ENCODE data around the gene VPS52.
"Not testable (repeated sequence)": the region's sequence is repeated elsewhere in the genome, so short reads cannot be mapped to it uniquely, and the experiment has no call there.

Gene VPS52

DNA sequence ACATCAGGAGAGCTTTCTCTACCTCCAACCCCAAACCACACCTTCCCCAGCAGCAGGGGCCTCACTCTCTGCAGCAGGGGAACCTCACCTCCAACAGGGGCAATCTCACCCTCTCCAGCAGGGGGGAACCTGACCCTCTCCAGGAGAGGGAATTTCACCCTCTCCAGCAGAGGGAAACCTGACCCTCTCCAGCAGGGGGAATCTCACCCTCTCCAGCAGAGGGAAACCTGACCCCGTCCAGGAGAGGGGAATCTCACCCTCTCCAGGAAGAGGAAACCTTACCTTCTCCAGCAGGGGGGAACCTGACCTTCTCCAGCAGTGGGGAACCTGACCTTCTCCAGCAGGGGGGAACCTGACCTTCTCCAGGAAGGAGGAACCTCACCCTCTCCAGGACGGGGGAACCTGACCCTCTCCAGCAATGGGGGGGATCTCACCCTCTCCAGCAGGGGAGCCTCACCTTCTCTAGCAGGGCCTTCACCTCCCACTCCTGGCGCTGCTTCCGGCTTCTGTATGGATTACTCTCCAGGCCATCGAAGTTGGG, 8.4 kb upstream of the VPS52 start:
- DNase-seq = no peak

DNA sequence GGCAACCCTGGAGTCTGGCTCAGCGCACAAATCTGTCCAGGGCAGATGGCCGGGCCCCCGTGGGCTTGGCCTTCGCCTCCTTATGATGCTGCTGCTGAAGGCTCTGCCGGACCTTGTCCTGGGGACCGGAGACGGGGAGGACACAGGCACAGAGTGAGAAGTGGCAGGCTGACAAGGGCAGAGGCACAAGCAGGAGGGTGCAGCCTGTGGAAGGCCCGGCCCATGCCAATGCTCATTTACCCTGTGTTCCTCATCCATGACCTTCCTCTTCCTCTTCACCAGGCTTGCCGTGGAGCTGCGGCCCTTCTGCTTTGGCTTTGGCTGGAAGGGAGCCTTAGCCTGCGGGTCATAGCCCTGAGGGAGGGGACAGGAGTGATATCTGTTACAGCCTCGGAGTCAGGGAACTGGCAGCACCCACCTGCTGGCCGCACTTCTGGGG, 7.6 kb upstream of the VPS52 start:
- DNase-seq = no peak

DNA sequence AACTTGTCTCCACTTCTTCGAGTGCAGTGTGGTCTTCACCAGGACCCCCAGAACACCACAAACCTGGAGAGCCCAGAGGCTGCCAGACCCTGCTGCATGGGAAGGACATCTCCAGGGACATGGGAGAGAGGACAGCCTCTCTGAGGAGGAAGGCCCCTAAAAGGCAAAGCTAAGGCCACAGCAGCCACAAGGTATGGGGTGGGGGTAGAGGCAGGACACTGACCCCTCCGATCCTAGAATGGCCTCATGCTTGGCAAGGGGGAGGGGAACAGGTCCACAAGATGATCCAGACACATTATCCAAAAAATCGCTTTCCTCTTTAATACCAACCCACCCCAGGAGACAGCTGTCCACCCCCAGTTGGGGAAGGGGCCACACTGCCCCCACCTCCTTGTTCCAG, 7.1 kb upstream of the VPS52 start:
- no peak for DNase-seq

DNA sequence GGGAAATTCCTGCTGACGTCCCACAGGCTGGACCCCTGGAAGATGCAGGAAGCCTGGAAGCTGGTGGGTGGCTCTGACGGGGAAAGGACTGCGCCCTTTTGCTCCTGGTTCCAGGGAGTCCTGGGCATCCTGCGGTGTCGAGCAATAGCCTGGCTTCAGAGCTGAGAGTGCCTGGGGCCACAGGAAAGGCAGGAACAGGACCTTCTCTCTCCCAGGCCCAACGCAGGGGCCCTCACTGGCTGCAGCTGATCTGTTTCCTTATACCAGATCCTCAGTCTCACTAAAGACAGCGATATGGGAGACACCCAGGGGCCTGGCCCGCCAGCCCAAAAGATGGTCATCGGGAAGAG, 6.7 kb upstream of the VPS52 start:
- no peak for DNase-seq

DNA sequence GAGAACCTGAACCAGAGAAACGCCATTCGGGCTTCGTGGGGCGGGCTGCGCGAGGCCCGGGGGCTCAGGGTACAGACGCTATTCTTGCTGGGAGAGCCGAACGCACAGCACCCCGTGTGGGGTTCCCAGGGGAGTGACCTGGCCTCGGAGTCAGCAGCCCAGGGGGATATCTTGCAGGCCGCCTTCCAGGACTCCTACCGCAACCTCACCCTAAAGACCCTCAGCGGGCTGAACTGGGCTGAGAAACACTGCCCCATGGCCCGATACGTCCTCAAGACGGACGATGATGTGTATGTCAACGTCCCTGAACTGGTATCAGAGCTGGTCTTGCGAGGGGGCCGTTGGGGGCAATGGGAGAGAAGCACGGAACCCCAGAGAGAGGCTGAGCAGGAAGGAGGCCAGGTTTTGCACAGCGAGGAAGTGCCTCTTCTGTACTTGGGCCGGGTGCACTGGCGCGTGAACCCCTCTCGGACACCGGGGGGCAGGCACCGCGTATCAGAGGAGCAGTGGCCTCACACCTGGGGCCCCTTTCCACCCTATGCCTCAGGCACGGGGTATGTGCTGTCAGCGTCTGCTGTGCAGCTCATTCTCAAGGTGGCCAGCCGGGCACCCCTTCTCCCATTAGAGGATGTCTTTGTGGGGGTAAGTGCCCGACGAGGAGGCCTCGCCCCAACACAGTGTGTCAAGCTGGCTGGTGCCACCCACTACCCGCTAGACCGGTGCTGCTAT, 6.2 kb upstream of the VPS52 start:
- no peak for DNase-seq

DNA sequence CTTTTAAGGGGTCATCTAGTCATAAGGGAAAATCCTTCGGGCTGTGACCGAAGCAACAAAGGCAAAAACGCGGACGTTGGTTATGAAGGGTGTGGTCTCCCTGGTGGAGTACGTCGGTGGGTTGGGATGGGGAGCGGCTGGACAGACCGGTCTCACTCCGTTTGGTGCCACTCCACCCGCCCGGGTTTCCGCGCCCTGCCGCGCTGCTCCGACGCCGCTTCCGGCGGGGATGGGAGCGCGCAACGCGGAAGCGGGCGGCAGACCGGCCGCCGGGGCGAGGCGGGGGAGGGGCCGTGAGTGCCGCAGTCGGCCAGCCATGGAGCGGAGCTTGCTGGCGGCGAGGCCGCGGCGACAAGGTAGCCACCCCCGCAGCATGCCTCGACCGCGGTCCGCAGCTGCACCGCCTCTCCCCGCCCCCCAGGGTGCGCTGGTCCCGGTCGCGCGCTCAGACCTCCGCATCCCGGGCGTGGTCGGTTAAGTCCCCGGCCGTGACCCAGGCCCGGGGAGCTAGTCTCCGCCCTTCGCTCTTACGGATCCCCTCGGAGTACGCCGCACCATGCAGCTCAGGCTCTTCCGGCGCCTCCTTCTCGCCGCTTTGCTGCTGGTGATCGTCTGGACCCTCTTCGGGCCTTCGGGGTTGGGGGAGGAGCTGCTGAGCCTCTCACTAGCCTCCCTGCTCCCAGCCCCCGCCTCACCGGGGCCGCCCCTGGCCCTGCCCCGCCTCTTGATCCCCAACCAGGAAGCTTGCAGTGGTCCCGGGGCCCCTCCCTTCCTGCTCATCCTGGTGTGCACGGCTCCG, 5.4 kb upstream of the VPS52 start, which contains the start of gene B3GALT4:
B3GALT4 (plus strand) TSS at position 260 of the 799 bp plus-strand sequence; CDS start at position 557, 297 bp downstream.
- DNase-seq = no peak

DNA sequence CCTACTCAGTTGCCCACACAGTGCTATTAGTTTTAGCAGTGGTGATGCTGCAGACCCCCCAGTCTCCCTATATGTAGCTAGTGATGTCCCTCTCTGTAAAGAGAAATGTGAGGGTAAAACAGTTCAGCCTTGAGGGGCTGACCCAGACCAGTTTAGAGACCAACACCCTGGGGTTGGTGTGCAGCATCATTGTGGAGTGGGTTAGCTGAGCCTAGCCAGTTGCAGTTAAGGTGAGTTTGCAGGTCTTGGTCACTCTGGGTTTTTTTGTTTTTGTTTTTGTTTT, 4.8 kb upstream of the VPS52 start:
- DNase-seq = no peak

DNA sequence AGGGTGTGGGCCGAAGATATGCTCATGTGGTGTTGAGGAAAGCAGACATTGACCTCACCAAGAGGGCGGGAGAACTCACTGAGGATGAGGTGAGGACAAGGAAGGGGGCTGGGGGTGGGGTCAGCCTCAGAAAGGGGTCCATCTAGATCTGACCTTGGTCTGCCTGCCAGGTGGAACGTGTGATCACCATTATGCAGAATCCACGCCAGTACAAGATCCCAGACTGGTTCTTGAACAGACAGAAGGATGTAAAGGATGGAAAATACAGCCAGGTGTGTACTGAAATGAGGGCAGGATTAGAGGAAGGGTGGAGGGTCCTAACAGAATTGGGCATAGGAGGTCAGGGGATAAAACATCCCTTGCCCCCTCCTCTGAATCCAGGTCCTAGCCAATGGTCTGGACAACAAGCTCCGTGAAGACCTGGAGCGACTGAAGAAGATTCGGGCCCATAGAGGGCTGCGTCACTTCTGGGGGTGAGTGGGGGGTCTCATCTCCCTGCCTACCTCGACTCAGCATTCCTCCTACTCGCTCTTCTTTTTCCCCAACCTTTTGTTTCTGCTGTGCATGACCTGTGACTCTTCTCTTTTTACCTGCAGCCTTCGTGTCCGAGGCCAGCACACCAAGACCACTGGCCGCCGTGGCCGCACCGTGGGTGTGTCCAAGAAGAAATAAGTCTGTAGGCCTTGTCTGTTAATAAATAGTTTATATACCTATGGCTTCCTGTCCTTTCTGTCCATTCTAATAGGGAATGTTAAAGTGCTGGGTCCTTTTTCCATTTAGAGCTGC, 4.3 kb upstream of the VPS52 start:
- DNase-seq = not testable (repeated sequence)

DNA sequence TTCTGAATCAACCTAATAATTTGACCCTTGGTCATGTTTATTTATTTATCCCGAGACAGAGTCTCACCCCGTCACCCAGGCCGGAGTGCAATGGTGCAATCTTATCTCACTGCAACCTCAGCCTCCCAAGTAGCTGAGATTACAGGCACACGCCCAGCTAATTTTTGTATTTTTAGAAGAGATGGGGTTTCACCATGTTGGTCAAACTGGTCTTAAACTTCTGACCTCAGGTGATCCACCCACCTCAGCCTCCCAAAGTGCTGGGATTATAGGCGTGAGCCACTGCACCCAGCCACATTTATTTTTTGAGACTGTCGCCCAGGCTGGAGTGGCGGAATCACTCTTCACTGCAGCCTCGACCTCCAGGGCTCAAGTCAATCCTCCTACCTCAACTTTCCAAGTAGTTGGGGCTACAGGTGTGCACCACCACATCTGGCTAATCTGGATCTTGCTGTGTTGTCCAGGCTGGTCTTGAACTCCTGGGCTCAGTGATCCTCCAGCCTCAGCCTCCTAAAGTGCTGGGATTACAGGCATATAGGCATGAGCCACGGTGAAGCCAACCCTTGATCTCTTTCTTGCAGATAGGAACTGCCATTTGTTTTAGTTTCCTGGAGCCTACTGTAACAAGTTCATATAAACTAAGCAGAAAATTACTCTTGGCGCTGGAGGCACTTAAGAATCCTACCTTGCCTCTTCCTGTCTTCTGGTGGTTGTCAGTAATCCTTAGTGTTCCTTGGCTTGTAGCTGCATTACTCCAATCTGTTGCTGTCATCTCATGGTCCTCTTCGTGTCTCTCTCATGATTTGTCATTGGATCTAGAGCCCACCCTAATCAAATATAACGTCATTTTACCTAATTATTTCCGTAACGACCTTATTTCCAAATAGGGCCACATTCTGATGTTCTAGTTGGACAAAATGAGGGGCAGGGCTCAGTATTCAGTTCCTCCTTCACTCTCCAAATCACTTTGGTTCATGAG, 2.5 kb upstream of the VPS52 start:
- no peak for DNase-seq

DNA sequence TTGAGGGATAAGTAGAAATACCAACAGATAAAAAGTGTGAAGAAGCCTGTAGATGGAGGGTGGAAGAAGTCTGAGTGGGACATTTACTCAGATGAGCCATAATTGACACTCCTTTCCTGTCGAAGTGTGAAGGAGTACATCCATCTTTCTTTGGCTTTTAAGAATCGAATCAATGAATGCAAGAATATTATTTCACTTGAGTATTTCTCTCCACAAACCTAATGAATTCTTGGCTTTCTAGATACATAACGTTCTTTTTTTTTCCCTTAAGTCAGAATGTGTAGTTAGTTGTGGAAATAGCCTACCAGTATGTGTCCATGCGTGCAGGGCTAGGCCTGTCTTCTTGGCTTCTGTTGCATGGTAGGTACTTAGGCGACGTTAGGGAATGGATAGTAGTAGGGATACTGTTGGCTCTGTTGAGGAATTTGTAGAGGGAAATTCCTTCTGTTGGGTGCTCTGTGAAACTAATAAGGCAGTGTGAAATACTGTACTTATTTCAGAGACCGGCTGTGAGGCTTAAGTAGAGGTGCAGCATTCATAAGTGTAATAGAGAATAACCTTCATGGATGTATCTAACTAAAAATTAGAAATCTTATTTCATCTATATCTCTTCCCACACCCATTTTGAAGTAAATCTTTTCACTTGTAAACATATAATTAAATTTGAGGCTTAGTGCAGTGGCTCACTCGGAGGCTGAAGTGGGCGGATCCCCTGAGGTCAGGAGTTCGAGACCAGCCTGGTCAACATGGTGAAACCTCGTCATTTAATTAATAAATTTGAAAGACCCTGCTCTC, 1.6 kb upstream of the VPS52 start:
- DNase-seq = no peak

DNA sequence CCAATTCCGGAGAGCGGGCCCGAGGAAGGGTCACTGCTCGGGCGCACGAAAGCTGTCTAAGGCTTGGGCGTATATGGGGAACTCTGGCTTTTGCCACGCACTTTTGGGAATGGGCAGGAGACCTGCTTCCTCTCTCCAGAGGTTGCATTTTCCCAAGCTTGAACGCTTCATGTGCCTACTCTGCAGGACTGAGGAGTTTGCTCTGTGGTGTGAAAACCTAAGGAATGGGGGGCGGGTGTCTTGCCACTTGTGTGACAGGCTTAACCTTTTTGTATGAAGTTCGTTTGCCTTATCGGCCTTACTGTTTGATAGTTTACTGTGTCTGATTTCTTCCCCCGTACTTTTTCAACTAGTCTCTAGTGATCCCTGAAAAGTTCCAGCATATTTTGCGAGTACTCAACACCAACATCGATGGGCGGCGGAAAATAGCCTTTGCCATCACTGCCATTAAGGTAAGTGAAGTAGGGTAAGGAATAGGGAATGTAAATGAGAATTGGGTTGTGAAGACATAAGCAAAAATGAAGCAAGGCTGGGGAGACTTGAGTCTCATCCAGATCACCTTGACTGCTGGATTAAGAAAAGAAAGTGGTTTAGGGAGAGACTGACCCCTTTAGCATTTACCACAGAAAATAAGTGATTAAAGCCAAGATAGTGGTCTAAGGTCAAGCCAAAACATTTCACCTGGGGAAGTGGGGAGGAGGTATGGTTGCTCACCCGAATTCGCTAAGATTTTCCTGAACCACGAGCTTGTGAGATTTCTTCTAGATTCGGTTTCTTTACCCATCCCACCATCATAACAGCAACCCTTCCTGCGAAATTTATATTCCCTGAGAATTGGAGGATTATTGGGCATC, 826 bp upstream of the VPS52 start:
- DNase-seq = no peak

DNA sequence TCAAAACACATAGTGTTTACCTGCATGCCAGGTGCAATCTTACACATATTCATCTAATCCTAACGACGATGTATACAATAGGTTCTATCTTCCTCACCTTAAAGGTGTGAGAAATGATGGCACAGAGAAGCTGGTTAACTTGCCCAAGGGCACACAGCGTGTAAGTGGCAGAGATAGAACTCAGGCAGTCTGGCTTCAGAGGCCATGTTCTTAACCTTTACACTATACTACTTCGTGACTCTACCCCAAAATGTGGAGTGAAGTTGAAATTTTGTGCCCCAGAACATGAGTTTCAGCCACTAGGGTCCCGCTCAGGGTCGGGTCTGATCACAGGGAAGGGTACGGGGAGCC, 584 bp downstream of the VPS52 start:
- DNase-seq = no peak

DNA sequence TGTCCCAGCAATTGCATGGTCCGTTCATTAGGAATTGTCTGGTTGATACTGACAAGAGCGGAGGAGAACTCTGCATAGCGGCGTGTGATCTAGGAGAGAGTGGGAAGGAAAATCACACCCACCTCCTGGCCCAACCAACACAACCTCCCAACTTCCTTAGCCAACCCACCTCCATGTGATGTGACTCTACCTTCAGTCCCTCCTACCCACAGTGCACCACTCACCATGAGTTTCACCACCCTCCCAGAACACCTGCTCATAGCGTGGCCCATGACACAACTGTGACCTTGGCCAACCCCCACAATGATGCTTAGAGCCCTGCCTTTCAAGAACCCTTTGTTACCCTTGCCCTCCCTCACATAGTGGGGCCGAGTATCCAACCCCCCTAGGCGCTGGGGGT, 7.7 kb downstream of the VPS52 start:
- DNase-seq = no peak

DNA sequence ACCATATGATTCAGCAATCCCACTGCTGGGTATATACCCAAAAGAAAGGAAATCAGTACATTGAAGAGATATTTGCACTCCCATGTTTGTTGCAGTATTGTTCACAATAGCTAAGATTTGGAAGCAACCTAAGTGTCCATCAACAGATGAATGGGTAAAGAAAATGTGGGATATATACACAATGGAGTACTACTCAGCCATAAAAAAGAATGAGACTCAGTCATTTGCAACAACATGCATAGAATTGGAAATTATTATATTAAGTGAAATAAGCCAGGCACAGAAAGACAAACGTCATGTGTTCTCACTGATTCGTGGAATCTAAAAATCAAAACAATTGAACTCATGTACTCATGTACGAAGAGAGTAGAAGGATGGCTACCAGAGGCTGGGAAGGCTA, 9.2 kb downstream of the VPS52 start:
- DNase-seq = not testable (repeated sequence)

DNA sequence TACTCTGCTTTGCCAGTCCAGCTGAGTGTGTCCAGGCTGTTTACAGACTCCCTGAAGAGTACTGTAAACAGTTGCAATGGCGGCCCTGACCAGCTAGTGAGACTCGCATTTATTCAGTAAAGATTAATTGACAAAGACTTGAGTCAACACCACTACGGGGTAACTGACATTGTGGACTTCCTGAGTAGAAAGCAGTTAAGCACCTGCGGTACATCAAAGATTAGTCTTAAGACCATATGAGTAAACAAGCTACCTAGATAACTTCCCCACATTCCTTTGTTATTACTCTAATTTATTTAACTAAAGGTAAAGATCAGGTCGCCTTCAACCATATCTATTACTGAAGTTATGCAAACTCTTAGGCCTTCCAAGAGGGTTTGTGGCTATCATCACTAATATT, 12.6 kb downstream of the VPS52 start:
- DNase-seq = no peak

DNA sequence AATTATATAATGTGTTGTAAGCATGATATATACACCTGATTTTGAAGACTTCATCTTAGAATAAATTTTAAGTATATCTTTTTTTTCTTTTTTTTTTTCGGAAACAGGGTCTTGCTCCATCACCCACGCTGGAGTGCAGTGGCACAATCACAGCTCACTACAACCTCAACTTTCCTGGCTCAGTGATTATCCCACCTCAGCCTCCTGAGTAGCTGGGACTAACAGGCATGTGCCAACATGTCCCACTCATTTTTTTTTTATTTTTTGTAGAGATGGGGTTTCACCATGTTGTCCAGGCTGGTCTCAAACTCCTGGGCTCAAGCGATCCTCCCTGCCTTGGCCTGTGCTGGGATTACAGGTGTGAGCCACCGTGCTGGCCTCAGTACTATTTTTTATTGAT, 17.1 kb downstream of the VPS52 start:
- no peak for DNase-seq

DNA sequence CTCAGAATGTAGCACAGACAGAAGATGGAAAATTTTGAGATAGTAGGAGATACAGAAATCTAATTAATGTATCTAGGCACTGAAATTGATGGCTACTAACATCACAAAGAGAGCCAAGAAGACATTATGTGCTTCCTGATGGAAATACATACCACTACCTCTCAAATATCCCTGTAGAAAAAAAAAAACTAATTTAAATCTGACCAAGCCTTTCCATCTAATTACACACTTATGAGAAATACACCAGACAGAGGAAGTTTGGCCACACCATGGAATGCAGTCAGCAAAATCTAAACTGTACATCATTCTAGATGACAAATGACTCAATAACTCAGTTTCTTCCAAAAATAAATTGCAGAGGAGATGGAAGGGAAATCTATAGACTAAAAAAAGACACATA, 18.9 kb downstream of the VPS52 start:
- no peak for DNase-seq

DNA sequence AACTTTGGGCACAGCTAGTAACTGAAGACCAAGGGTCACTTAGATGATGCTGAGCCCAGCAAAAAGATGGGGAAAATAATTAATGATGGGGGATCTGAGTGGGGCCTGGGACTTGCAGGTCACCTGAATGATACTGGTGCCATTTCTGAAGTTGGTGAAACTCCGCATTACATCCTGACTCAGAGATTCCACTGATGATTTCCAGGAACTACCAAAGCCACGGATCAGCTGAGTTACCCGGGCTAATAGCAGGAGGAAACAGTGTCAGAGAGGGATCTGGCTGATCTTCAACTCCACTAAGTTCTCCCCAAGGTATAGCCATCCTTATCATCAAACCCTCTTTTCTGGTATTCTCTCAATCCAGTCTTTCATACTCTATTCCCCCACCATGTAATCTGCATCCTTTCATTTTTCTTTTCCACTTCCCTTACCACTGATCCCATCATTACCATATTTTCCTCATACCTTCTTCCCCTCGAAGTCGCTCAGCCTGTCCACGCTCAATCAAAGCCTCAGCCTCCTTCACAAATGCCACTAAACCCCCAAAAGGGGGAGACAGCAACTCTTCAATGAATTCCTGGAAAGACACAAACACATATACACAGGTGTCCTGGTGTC, 20.2 kb downstream of the VPS52 start:
- no peak for DNase-seq

DNA sequence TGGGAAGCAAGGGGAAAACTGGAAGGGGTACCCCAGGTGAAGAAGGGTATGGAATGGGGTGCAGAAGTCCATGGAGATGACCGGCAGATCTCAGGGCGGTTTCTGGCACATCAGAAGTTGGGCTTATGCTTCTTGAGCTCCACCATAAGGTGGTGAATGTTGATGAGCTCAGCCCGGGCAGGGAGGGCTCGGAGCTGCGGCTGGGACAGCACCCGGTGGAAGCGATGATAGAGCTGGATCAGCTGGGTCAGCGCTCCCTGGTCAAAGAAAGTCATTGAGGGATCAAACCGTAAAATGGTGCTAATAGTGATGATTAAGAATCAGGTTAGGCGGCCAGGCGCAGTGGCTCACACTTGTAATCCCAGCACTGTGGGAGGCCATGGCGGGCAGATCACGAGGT, 20.9 kb downstream of the VPS52 start:
- DNase-seq = no peak
